ENCODE measurements around the gene MYO1G. TPM values are rescaled to one million over a fixed set of nuclear protein-coding genes. Genes with fewer than 3 reads are reported as not detected.

The MYO1G gene
- total RNA-seq, 4 donors from 2014 or later = 2.5 to 8.3 (median 6.4) TPM

GRCh38 chr7:45013465-45013967 is 34.7 kb upstream of the MYO1G start:
- DNase-seq = no peak
- in situ Hi-C loops (cut with MboI; ENCODE audit: low pct_ligation_motif_present in 1 of 4, low pct_unique_long_range_greater_than_20kb in 1 of 4, low sequenced_read_pairs in 3 of 4) (no loop called here), intact Hi-C loops (cut with DNase I; ENCODE audit: low total_unique reads) (no loop called here)
- Histone ChIP-seq H3K36me3 (no peaks in the 10 kb centered on the region), H3K27ac (no peak overlapping the region), H3K27me3 (no peaks in the 10 kb centered on the region), H3K4me1 (peaks cover 0 to 11% (median 2%) of the 10 kb centered on the region in 4 donors), H3K9me3 (no peaks in the 10 kb centered on the region), H3K4me3 (no peak overlapping the region)
- WGBS, 2 donors (ENCODE audit: low coverage in 1 of 2) = 60 to 80% methylated on average over 2 of the region's 2 CpGs
- TF ChIP-seq POLR2AphosphoS5 (IDR thresholded peaks at IDR 0.05) (no peak), EP300 (IDR thresholded peaks at IDR 0.05; ENCODE audit: low read depth) (no peak), POLR2A (IDR thresholded peaks at IDR 0.05) (no peak)
- TF ChIP-seq, protein P1, sequence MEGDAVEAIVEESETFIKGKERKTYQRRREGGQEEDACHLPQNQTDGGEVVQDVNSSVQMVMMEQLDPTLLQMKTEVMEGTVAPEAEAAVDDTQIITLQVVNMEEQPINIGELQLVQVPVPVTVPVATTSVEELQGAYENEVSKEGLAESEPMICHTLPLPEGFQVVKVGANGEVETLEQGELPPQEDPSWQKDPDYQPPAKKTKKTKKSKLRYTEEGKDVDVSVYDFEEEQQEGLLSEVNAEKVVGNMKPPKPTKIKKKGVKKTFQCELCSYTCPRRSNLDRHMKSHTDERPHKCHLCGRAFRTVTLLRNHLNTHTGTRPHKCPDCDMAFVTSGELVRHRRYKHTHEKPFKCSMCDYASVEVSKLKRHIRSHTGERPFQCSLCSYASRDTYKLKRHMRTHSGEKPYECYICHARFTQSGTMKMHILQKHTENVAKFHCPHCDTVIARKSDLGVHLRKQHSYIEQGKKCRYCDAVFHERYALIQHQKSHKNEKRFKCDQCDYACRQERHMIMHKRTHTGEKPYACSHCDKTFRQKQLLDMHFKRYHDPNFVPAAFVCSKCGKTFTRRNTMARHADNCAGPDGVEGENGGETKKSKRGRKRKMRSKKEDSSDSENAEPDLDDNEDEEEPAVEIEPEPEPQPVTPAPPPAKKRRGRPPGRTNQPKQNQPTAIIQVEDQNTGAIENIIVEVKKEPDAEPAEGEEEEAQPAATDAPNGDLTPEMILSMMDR (IDR thresholded peaks at IDR 0.05) = no peak

DNA sequence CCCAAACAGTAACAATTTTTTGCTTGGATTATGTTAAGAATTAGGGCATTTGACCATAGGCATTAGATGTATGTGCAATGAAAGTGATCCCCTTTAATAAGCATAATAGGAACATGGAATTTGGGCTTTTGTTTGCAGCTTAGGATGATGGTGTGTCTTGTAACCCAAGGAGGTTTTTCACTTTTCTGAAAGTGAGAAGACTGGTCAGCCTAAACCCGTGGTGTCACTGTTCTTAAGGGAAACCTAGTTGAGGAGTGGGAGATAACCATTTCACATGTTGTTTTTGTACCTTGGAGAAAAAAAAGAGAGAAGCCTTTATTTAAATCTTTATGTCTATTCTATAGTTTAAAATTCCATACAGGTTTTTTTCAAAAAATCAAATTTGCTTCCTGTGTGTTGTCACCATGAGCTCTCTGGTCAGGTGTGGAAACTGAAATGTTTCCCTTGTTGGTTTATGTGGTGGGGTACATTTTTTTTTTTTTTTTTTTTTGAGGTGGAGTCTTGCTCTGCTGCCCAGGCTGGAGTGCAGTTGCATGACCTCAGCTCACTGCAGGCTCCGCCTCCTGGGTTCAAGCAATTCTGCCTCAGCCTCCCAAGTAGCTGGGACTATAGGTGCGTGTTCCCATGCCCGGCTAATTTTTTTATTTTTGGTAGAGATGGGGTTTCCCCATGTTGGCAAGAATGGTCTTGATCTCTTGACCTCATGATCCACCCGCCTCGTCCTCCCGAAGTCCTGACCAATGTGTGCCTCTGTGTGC is 28.9 kb upstream of the MYO1G start:
- H3K9me3 ChIP-seq = no peaks in the 10 kb centered on the region
- no peak for DNase-seq
- no peaks in the 10 kb centered on the region for H3K36me3 ChIP-seq
- no peak overlapping the region for H3K27ac ChIP-seq
- no peaks in the 10 kb centered on the region for H3K27me3 ChIP-seq
- TF ChIP-seq, protein P1 (IDR thresholded peaks at IDR 0.05) = no peak
- TF ChIP-seq EP300 (IDR thresholded peaks at IDR 0.05; ENCODE audit: low read depth) = no peak
- H3K4me3 ChIP-seq = no peak overlapping the region
- intact Hi-C loops (cut with DNase I; ENCODE audit: low total_unique reads) = no loop called here
- H3K4me1 ChIP-seq = no peaks in the 10 kb centered on the region
- in situ Hi-C loops (cut with MboI; ENCODE audit: low pct_ligation_motif_present in 1 of 4, low pct_unique_long_range_greater_than_20kb in 1 of 4, low sequenced_read_pairs in 3 of 4) = no loop called here
- 96 to 100% methylated on average over 6 to 7 of the region's 7 CpGs for WGBS, 2 donors (ENCODE audit: low coverage in 1 of 2)

GRCh38 chr7:45007106-45007505 is 28.3 kb upstream of the MYO1G start:
- no peak overlapping the region for H3K27ac ChIP-seq
- DNase-seq = no peak
- in situ Hi-C loops (cut with MboI; ENCODE audit: low pct_ligation_motif_present in 1 of 4, low pct_unique_long_range_greater_than_20kb in 1 of 4, low sequenced_read_pairs in 3 of 4) (no loop called here), intact Hi-C loops (cut with DNase I; ENCODE audit: low total_unique reads) (no loop called here)
- 92 to 94% methylated on average over 5 to 7 of the region's 7 CpGs for WGBS, 2 donors (ENCODE audit: low coverage in 1 of 2)
- H3K27me3 ChIP-seq = no peaks in the 10 kb centered on the region
- peaks cover 0 to 2% (median under 1%) of the 10 kb centered on the region in 4 donors for H3K4me1 ChIP-seq
- no peaks in the 10 kb centered on the region for H3K9me3 ChIP-seq
- H3K36me3 ChIP-seq = no peaks in the 10 kb centered on the region
- TF ChIP-seq EP300 (IDR thresholded peaks at IDR 0.05; ENCODE audit: low read depth) (no peak), POLR2A (IDR thresholded peaks at IDR 0.05) (no peak), POLR2AphosphoS5 (IDR thresholded peaks at IDR 0.05) (no peak)
- TF ChIP-seq, protein P1 (IDR thresholded peaks at IDR 0.05) = no peak
- H3K4me3 ChIP-seq = no peak overlapping the region

DNA sequence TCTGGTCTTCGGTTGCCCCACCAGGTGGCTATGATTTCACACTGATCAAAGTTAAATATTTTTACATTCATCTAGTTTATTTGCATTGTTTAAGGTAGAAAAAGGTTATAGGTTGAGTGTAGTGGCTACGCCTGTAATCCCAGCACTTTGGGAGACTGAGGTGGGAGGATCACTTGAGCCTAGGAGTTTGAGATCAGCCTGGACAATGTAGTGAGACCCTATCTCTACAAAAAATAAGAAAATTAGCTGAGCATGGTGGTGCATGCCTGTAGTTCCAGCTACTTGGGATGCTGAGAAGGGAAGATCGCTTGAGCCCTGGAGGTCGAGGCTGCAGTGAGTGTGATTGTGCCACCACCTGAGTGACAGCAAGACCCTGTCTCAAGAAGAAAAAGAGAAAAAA is 25.0 kb upstream of the MYO1G start:
- TF ChIP-seq, protein P1 (IDR thresholded peaks at IDR 0.05) = no peak
- no peak for TF ChIP-seq POLR2AphosphoS5 (IDR thresholded peaks at IDR 0.05)
- TF ChIP-seq EP300 (IDR thresholded peaks at IDR 0.05; ENCODE audit: low read depth) = no peak
- TF ChIP-seq POLR2A (IDR thresholded peaks at IDR 0.05) = no peak
- no peak overlapping the region for H3K4me3 ChIP-seq
- peaks cover 6 to 21% (median 14%) of the 10 kb centered on the region in 4 donors for H3K4me1 ChIP-seq
- H3K27me3 ChIP-seq = no peaks in the 10 kb centered on the region
- H3K9me3 ChIP-seq = no peaks in the 10 kb centered on the region
- intact Hi-C loops (cut with DNase I; ENCODE audit: low total_unique reads) = no loop called here
- in situ Hi-C loops (cut with MboI; ENCODE audit: low pct_ligation_motif_present in 1 of 4, low pct_unique_long_range_greater_than_20kb in 1 of 4, low sequenced_read_pairs in 3 of 4) = no loop called here
- H3K27ac ChIP-seq = no peak overlapping the region
- WGBS, 2 donors (ENCODE audit: low coverage in 1 of 2) = 93 to 95% methylated on average over 4 of the region's 4 CpGs
- no peaks in the 10 kb centered on the region for H3K36me3 ChIP-seq
- no peak for DNase-seq
